Measurements from ENCODE around the gene C10orf62.

DNA sequence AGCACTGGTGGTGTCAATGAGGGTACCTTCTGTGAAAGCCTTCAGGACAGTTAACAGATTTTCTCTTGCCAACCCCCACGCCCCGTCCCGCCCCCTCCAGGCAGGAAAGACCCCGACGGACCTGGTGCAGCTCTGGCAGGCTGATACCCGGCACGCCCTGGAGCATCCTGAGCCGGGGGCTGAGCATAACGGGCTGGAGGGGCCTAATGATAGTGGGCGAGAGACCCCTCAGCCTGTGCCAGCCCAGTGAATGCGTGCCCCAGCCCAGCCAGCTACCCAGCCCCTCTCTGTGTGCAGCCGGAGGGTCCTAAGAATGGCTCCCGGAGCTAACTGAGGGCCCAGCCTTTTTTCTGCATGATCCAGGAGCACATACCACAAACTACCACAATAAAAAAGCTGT, 6.0 kb upstream of the C10orf62 start:
- TF ChIP-seq ZNF433 (tag by site-specific recombination; IDR thresholded peaks at IDR 0.05; ENCODE audit: low read depth) = no peak
- TF ChIP-seq, protein P1, sequence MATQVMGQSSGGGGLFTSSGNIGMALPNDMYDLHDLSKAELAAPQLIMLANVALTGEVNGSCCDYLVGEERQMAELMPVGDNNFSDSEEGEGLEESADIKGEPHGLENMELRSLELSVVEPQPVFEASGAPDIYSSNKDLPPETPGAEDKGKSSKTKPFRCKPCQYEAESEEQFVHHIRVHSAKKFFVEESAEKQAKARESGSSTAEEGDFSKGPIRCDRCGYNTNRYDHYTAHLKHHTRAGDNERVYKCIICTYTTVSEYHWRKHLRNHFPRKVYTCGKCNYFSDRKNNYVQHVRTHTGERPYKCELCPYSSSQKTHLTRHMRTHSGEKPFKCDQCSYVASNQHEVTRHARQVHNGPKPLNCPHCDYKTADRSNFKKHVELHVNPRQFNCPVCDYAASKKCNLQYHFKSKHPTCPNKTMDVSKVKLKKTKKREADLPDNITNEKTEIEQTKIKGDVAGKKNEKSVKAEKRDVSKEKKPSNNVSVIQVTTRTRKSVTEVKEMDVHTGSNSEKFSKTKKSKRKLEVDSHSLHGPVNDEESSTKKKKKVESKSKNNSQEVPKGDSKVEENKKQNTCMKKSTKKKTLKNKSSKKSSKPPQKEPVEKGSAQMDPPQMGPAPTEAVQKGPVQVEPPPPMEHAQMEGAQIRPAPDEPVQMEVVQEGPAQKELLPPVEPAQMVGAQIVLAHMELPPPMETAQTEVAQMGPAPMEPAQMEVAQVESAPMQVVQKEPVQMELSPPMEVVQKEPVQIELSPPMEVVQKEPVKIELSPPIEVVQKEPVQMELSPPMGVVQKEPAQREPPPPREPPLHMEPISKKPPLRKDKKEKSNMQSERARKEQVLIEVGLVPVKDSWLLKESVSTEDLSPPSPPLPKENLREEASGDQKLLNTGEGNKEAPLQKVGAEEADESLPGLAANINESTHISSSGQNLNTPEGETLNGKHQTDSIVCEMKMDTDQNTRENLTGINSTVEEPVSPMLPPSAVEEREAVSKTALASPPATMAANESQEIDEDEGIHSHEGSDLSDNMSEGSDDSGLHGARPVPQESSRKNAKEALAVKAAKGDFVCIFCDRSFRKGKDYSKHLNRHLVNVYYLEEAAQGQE (tag by site-specific recombination; IDR thresholded peaks at IDR 0.05) = no peak
- TF ChIP-seq TCF7L2 (IDR thresholded peaks at IDR 0.05; ENCODE audit: borderline replicate concordance, low read depth, low read length) = no peak
- TF ChIP-seq, protein P2, sequence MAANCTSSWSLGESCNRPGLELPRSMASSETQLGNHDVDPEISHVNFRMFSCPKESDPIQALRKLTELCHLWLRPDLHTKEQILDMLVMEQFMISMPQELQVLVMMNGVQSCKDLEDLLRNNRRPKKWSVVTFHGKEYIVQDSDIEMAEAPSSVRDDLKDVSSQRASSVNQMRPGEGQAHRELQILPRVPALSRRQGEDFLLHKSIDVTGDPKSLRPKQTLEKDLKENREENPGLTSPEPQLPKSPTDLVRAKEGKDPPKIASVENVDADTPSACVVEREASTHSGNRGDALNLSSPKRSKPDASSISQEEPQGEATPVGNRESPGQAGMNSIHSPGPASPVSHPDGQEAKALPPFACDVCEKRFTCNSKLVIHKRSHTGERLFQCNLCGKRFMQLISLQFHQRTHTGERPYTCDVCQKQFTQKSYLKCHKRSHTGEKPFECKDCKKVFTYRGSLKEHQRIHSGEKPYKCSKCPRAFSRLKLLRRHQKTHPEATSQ (tag by site-specific recombination; IDR thresholded peaks at IDR 0.05) = no peak
- TF ChIP-seq, protein P3, sequence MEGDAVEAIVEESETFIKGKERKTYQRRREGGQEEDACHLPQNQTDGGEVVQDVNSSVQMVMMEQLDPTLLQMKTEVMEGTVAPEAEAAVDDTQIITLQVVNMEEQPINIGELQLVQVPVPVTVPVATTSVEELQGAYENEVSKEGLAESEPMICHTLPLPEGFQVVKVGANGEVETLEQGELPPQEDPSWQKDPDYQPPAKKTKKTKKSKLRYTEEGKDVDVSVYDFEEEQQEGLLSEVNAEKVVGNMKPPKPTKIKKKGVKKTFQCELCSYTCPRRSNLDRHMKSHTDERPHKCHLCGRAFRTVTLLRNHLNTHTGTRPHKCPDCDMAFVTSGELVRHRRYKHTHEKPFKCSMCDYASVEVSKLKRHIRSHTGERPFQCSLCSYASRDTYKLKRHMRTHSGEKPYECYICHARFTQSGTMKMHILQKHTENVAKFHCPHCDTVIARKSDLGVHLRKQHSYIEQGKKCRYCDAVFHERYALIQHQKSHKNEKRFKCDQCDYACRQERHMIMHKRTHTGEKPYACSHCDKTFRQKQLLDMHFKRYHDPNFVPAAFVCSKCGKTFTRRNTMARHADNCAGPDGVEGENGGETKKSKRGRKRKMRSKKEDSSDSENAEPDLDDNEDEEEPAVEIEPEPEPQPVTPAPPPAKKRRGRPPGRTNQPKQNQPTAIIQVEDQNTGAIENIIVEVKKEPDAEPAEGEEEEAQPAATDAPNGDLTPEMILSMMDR (tag by site-specific recombination; IDR thresholded peaks at IDR 0.05) = no peak
- TF ChIP-seq ZNF830 (tag by site-specific recombination; IDR thresholded peaks at IDR 0.05; ENCODE audit: low read depth) = no peak
- no peak for TF ChIP-seq ZBTB1 (tag by site-specific recombination; IDR thresholded peaks at IDR 0.05)

Measured in HEK293 (cell line).